Activated naive CD8-positive, alpha-beta T cell treated with anti-CD3 and anti-CD28 coated beads, Interleukin-2, amount 50 U/mL, for 24 hours (primary cell): ENCODE data around the gene PPP2R5E.

Experiments
- ATAC-seq: fragments of 150-1000 bp; cut with Tn5 transposase; one replicate; pipeline ENCODE4 v1.10.0; 2021
- DNase-seq: peaks from one replicate; pipeline ENCODE4 v3.0.0; 2021
- H3K27ac Mint-ChIP-seq: one replicate; pipeline ENCODE4 v1.8.0; 2021; ENCODE audit warnings: mild to moderate bottlenecking, mixed read lengths
- H3K27me3 Mint-ChIP-seq: one replicate; pipeline ENCODE4 v1.8.0; 2021; ENCODE audit warnings: mixed read lengths
- H3K36me3 Mint-ChIP-seq: one replicate; pipeline ENCODE4 v1.8.0; 2021; ENCODE audit warnings: low read depth, mixed read lengths
- H3K4me1 Mint-ChIP-seq: one replicate; pipeline ENCODE4 v1.8.0; 2021; ENCODE audit warnings: mixed read lengths
- H3K4me3 Mint-ChIP-seq: one replicate; pipeline ENCODE4 v1.8.0; 2021; ENCODE audit warnings: mild to moderate bottlenecking, moderate library complexity, mixed read lengths
- H3K9me3 Mint-ChIP-seq: one replicate; pipeline ENCODE4 v1.8.0; 2021; ENCODE audit warnings: mixed read lengths

Gene PPP2R5E

GRCh38 chr14:63418020-63418419 lies 125.2 kb downstream of the PPP2R5E start:
- no peak overlapping the region for H3K4me3 Mint-ChIP-seq
- H3K4me1 Mint-ChIP-seq: no peaks in the 10 kb centered on the region
- DNase-seq (no peak), ATAC-seq (no peak)
- no peaks in the 10 kb centered on the region for H3K9me3 Mint-ChIP-seq
- no peak overlapping the region for H3K27ac Mint-ChIP-seq
- H3K36me3 Mint-ChIP-seq: peaks cover 20% of the 10 kb centered on the region
- H3K27me3 Mint-ChIP-seq: no peaks in the 10 kb centered on the region

- Mint-ChIP-seq H3K27me3 (no peaks in the 10 kb centered on the region), H3K36me3 (peaks cover 26% of the 10 kb centered on the region), H3K9me3 (no peaks in the 10 kb centered on the region), H3K4me1 (no peaks in the 10 kb centered on the region), H3K4me3 (no peak overlapping the region), H3K27ac (no peak overlapping the region)
- no peak for ATAC-seq
- no peak for DNase-seq
Measured at GRCh38 chr14:63413009-63413408, 130.2 kb downstream of the PPP2R5E start.

GRCh38 chr14:63406333-63406732 lies 136.8 kb downstream of the PPP2R5E start:
- no peaks in the 10 kb centered on the region for H3K4me1 Mint-ChIP-seq
- no peak overlapping the region for H3K27ac Mint-ChIP-seq
- H3K36me3 Mint-ChIP-seq: peaks cover 10% of the 10 kb centered on the region
- H3K9me3 Mint-ChIP-seq: no peaks in the 10 kb centered on the region
- no peak overlapping the region for H3K4me3 Mint-ChIP-seq
- ATAC-seq (no peak), DNase-seq (no peak)
- H3K27me3 Mint-ChIP-seq: no peaks in the 10 kb centered on the region

GRCh38 chr14:63405715-63406114 lies 137.5 kb downstream of the PPP2R5E start:
- DNase-seq: no peak
- no peak overlapping the region for H3K4me3 Mint-ChIP-seq
- peaks cover 4% of the 10 kb centered on the region for H3K4me1 Mint-ChIP-seq
- ATAC-seq: no peak
- H3K27ac Mint-ChIP-seq: no peak overlapping the region
- no peaks in the 10 kb centered on the region for H3K9me3 Mint-ChIP-seq
- no peaks in the 10 kb centered on the region for H3K27me3 Mint-ChIP-seq
- H3K36me3 Mint-ChIP-seq: peaks cover 10% of the 10 kb centered on the region

- H3K4me1 Mint-ChIP-seq: peaks cover 4% of the 10 kb centered on the region
- no peaks in the 10 kb centered on the region for H3K9me3 Mint-ChIP-seq
- peaks cover 7% of the 10 kb centered on the region for H3K36me3 Mint-ChIP-seq
- no peaks in the 10 kb centered on the region for H3K27me3 Mint-ChIP-seq
- no peak overlapping the region for H3K4me3 Mint-ChIP-seq
- DNase-seq (no peak), ATAC-seq (no peak)
- H3K27ac Mint-ChIP-seq: no peak overlapping the region
Measured at GRCh38 chr14:63404906-63405305, 138.3 kb downstream of the PPP2R5E start.

- no peak overlapping the region for H3K27ac Mint-ChIP-seq
- H3K9me3 Mint-ChIP-seq: peaks cover 5% of the 10 kb centered on the region
- H3K36me3 Mint-ChIP-seq: peaks cover 14% of the 10 kb centered on the region
- DNase-seq (no peak), ATAC-seq (no peak)
- no peaks in the 10 kb centered on the region for H3K27me3 Mint-ChIP-seq
- H3K4me1 Mint-ChIP-seq: peaks cover 7% of the 10 kb centered on the region
- H3K4me3 Mint-ChIP-seq: no peak overlapping the region
Measured at GRCh38 chr14:63401646-63402045, 141.5 kb downstream of the PPP2R5E start.

GRCh38 chr14:63398952-63399351 lies 144.2 kb downstream of the PPP2R5E start:
- Mint-ChIP-seq H3K4me3 (no peak overlapping the region), H3K27ac (no peak overlapping the region)

GRCh38 chr14:63394841-63395240 lies 148.3 kb downstream of the PPP2R5E start:
- Mint-ChIP-seq H3K4me1 (peaks cover 7% of the 10 kb centered on the region), H3K4me3 (no peak overlapping the region), H3K36me3 (peaks cover 29% of the 10 kb centered on the region), H3K27me3 (no peaks in the 10 kb centered on the region), H3K27ac (no peak overlapping the region), H3K9me3 (peaks cover 5% of the 10 kb centered on the region)
- ATAC-seq (no peak), DNase-seq (no peak)

More at GRCh38 chr14:63398952-63399351, 144.2 kb downstream of the PPP2R5E start:
- no peaks in the 10 kb centered on the region for H3K27me3 Mint-ChIP-seq
- peaks cover 11% of the 10 kb centered on the region for H3K4me1 Mint-ChIP-seq
- H3K9me3 Mint-ChIP-seq: peaks cover 5% of the 10 kb centered on the region
- H3K36me3 Mint-ChIP-seq: peaks cover 22% of the 10 kb centered on the region
- DNase-seq (no peak), ATAC-seq (no peak)

GRCh38 chr14:63394432-63394831 lies 148.7 kb downstream of the PPP2R5E start:
- Mint-ChIP-seq H3K4me3 (no peak overlapping the region), H3K4me1 (peaks cover 7% of the 10 kb centered on the region), H3K9me3 (peaks cover 5% of the 10 kb centered on the region), H3K27ac (no peak overlapping the region), H3K36me3 (peaks cover 25% of the 10 kb centered on the region), H3K27me3 (no peaks in the 10 kb centered on the region)
- ATAC-seq (no peak), DNase-seq (no peak)

- DNase-seq (no peak), ATAC-seq (no peak)
- Mint-ChIP-seq H3K27ac (no peak overlapping the region), H3K36me3 (peaks cover 24% of the 10 kb centered on the region), H3K9me3 (no peaks in the 10 kb centered on the region), H3K27me3 (no peaks in the 10 kb centered on the region), H3K4me3 (no peak overlapping the region), H3K4me1 (peaks cover 4% of the 10 kb centered on the region)
Measured at GRCh38 chr14:63393012-63393411, 150.2 kb downstream of the PPP2R5E start.

GRCh38 chr14:63392236-63392635 lies 150.9 kb downstream of the PPP2R5E start:
- peaks cover 28% of the 10 kb centered on the region for H3K36me3 Mint-ChIP-seq
- no peak overlapping the region for H3K4me3 Mint-ChIP-seq
- no peak for ATAC-seq

GRCh38 chr14:63388766-63389431 lies 154.3 kb downstream of the PPP2R5E start:
- Mint-ChIP-seq H3K36me3 (peaks cover 27% of the 10 kb centered on the region), H3K9me3 (no peaks in the 10 kb centered on the region), H3K4me3 (no peak overlapping the region), H3K27ac (no peak overlapping the region), H3K4me1 (peaks cover 6% of the 10 kb centered on the region), H3K27me3 (no peaks in the 10 kb centered on the region)
- peak; percentile 55 for DNase-seq
- ATAC-seq: peak; percentile 80

More at GRCh38 chr14:63392236-63392635, 150.9 kb downstream of the PPP2R5E start:
- peaks cover 4% of the 10 kb centered on the region for H3K4me1 Mint-ChIP-seq
- no peak overlapping the region for H3K27ac Mint-ChIP-seq
- no peak for DNase-seq
- H3K27me3 Mint-ChIP-seq: no peaks in the 10 kb centered on the region
- no peaks in the 10 kb centered on the region for H3K9me3 Mint-ChIP-seq

- H3K9me3 Mint-ChIP-seq: no peaks in the 10 kb centered on the region
- DNase-seq: no peak
- peaks cover 28% of the 10 kb centered on the region for H3K36me3 Mint-ChIP-seq
- ATAC-seq: no peak
- H3K4me1 Mint-ChIP-seq: peaks cover 12% of the 10 kb centered on the region
- no peak overlapping the region for H3K27ac Mint-ChIP-seq
- H3K4me3 Mint-ChIP-seq: no peak overlapping the region
- H3K27me3 Mint-ChIP-seq: no peaks in the 10 kb centered on the region
Measured at GRCh38 chr14:63387711-63388110, 155.5 kb downstream of the PPP2R5E start.

GRCh38 chr14:63383776-63384367 lies 159.3 kb downstream of the PPP2R5E start:
- ATAC-seq (peak; percentile 97), DNase-seq (peak; percentile 5)
- Mint-ChIP-seq H3K4me3 (no peak overlapping the region), H3K36me3 (peaks cover 32% of the 10 kb centered on the region), H3K9me3 (no peaks in the 10 kb centered on the region), H3K4me1 (peaks cover 12% of the 10 kb centered on the region), H3K27me3 (no peaks in the 10 kb centered on the region), H3K27ac (peak overlapping the region; percentile 24)

GRCh38 chr14:63378444-63378843 lies 164.7 kb downstream of the PPP2R5E start:
- Mint-ChIP-seq H3K36me3 (peaks cover 35% of the 10 kb centered on the region), H3K27ac (no peak overlapping the region), H3K4me1 (peaks cover 2% of the 10 kb centered on the region), H3K27me3 (no peaks in the 10 kb centered on the region), H3K9me3 (no peaks in the 10 kb centered on the region), H3K4me3 (no peak overlapping the region)
- no peak for ATAC-seq
- DNase-seq: no peak
